ENCODE results near the gene CDH4.

GRCh38 chr20:61573415-61574305, 321.6 kb downstream of the CDH4 start:
- TF ChIP-seq EP300 (IDR thresholded peaks at IDR 0.05) (no peak), CTCF (IDR thresholded peaks at IDR 0.05) (no peak), POLR2A (IDR thresholded peaks at IDR 0.05) (no peak), POLR2AphosphoS5 (IDR thresholded peaks at IDR 0.05) (no peak)

Data from upper lobe of left lung (tissue), 4 donors.